Fibroblast of skin of right biceps (primary cell): Measurements from ENCODE around the gene ARHGAP28.

Source experiments
- DNase-seq: peaks from one replicate; pipeline ENCODE4 v3.0.0-alpha.2; 2013

Gene ARHGAP28

GRCh38 chr18:6732952-6733351, 3.4 kb downstream of the ARHGAP28 start:
- no peak for DNase-seq

GRCh38 chr18:6733758-6734157, 4.2 kb downstream of the ARHGAP28 start:
- DNase-seq = no peak

- DNase-seq = peak; percentile 56
Observed at GRCh38 chr18:6734726-6735430, 5.4 kb downstream of the ARHGAP28 start.

GRCh38 chr18:6737833-6738232, 8.3 kb downstream of the ARHGAP28 start:
- peak; percentile 49 for DNase-seq

- DNase-seq = no peak
Observed at GRCh38 chr18:6738622-6739021, 9.1 kb downstream of the ARHGAP28 start.

GRCh38 chr18:6741232-6741663, 11.7 kb downstream of the ARHGAP28 start:
- DNase-seq = peak; percentile 98

GRCh38 chr18:6741786-6742185, 12.3 kb downstream of the ARHGAP28 start:
- DNase-seq = no peak

GRCh38 chr18:6743999-6744398, 14.5 kb downstream of the ARHGAP28 start:
- no peak for DNase-seq

- DNase-seq = peak; percentile 55
Observed at GRCh38 chr18:6744816-6745455, 15.4 kb downstream of the ARHGAP28 start.

GRCh38 chr18:6745504-6746031, 16.1 kb downstream of the ARHGAP28 start:
- no peak for DNase-seq

GRCh38 chr18:6746386-6746960, 17.0 kb downstream of the ARHGAP28 start:
- peak; percentile 61 for DNase-seq

- DNase-seq = peak; percentile 98
Observed at GRCh38 chr18:6747646-6748045, 18.1 kb downstream of the ARHGAP28 start.

GRCh38 chr18:6748241-6748640, 18.7 kb downstream of the ARHGAP28 start:
- DNase-seq = no peak

GRCh38 chr18:6750411-6750810, 20.9 kb downstream of the ARHGAP28 start:
- DNase-seq = no peak

GRCh38 chr18:6751222-6751621, 21.7 kb downstream of the ARHGAP28 start:
- DNase-seq = peak; percentile 33

- peak; percentile 86 for DNase-seq
Observed at GRCh38 chr18:6752202-6752860, 22.8 kb downstream of the ARHGAP28 start.

GRCh38 chr18:6755107-6755506, 25.6 kb downstream of the ARHGAP28 start:
- DNase-seq = peak; percentile 89

GRCh38 chr18:6757931-6758330, 28.4 kb downstream of the ARHGAP28 start:
- peak; percentile 98 for DNase-seq

- no peak for DNase-seq
Observed at GRCh38 chr18:6759579-6759978, 30.1 kb downstream of the ARHGAP28 start.

- no peak for DNase-seq
Observed at GRCh38 chr18:6763524-6763923, 34.0 kb downstream of the ARHGAP28 start.

- no peak for DNase-seq
Observed at GRCh38 chr18:6764382-6764781, 34.9 kb downstream of the ARHGAP28 start.

GRCh38 chr18:6773777-6774176, 44.3 kb downstream of the ARHGAP28 start:
- no peak for DNase-seq

- no peak for DNase-seq
Observed at GRCh38 chr18:6775237-6775636, 45.7 kb downstream of the ARHGAP28 start.
